HEK293 (cell line): ENCODE measurements around the gene ATP8A1.
A peak's percentile ranks its signal among the peaks of the same experiment; 100 is the strongest.

Experiments used
- CTCF ChIA-PET: fragments of 350-600 bp; formaldehyde crosslinking; extraction: SDS; loops from one replicate; lab custom pipeline; 2021; ENCODE audit warnings: antibody characterized with exemption; lab: Yijun Ruan, JAX
- POLR2A ChIA-PET: fragments of 300-600 bp; formaldehyde crosslinking; extraction: SDS; loops from one replicate; lab custom pipeline; 2020; ENCODE audit warnings: antibody characterized with exemption, inconsistent platforms; lab: Yijun Ruan, JAX
- H3K27ac ChIP-seq: fragments of 200-500 bp; sonication (Bioruptor generic); 2 replicates; pipeline ENCODE4 v1.5.1; 2014; ENCODE audit warnings: low read depth, low read length, control low read depth, inconsistent platforms; ENCODE audit errors: extremely low read depth
- H3K36me3 ChIP-seq, 2 experiments: fragments of 200-500 bp in 1 of 2; sonication (Bioruptor generic) in 1 of 2; 1 replicate in 1 of 2; 2 replicates in 1 of 2; pipeline ENCODE4 v1.5.1; 2014 to 2017; ENCODE audit warnings: inconsistent platforms in 2 of 2, low read length in 2 of 2; ENCODE audit not compliant: control insufficient read depth in 2 of 2, insufficient read depth in 1 of 2
- H3K4me1 ChIP-seq: fragments of 200-500 bp; sonication (Bioruptor generic); 2 replicates; pipeline ENCODE4 v1.5.1; 2014; ENCODE audit warnings: mild to moderate bottlenecking, low read length, inconsistent platforms; ENCODE audit not compliant: control insufficient read depth, insufficient read depth
- H3K4me3 ChIP-seq: 2 replicates; pipeline ENCODE4 v1.5.1; 2011; ENCODE audit warnings: low read depth, mild to moderate bottlenecking, control low read depth, low read length, moderate library complexity
- H3K9me3 ChIP-seq: fragments of 200-500 bp; sonication (Bioruptor generic); 2 replicates; pipeline ENCODE4 v1.5.1; 2014; ENCODE audit warnings: low read depth, low read length, inconsistent platforms; ENCODE audit not compliant: control insufficient read depth, insufficient read depth
- KLF1 ChIP-seq: fragments of 450-650 bp; formaldehyde crosslinking; IDR thresholded peaks from 2 replicates; pipeline ENCODE4 v1.5.1; 2016; ENCODE audit warnings: missing biosample characterization, missing genetic modification characterization
- KLF16 ChIP-seq: fragments of 450-650 bp; formaldehyde crosslinking; IDR thresholded peaks from 2 replicates; pipeline ENCODE4 v1.5.1; 2017; ENCODE audit warnings: missing biosample characterization, missing genetic modification characterization
- KLF7 ChIP-seq: fragments of 450-650 bp; formaldehyde crosslinking; IDR thresholded peaks from 2 replicates; pipeline ENCODE4 v1.5.1; 2016; ENCODE audit warnings: missing biosample characterization, missing genetic modification characterization, borderline replicate concordance
- MEIS1 ChIP-seq: sonication (generic); formaldehyde crosslinking; IDR thresholded peaks from 2 replicates; pipeline ENCODE4 v1.8.1; 2022; ENCODE audit warnings: missing genetic modification reagents, mild to moderate bottlenecking, borderline replicate concordance
- MYNN ChIP-seq: fragments of 450-650 bp; formaldehyde crosslinking; IDR thresholded peaks from 2 replicates; pipeline ENCODE4 v1.5.1; 2016; ENCODE audit warnings: missing biosample characterization, missing genetic modification characterization, borderline replicate concordance
- OVOL3 ChIP-seq: fragments of 450-650 bp; formaldehyde crosslinking; IDR thresholded peaks from 2 replicates; pipeline ENCODE4 v1.5.1; 2016; ENCODE audit warnings: missing biosample characterization, missing genetic modification characterization
- SP2 ChIP-seq: fragments of 450-650 bp; formaldehyde crosslinking; IDR thresholded peaks from 2 replicates; pipeline ENCODE4 v1.5.1; 2016; ENCODE audit warnings: missing biosample characterization, missing genetic modification characterization
- SP3 ChIP-seq: fragments of 450-650 bp; formaldehyde crosslinking; IDR thresholded peaks from 2 replicates; pipeline ENCODE4 v1.5.1; 2016; ENCODE audit warnings: missing biosample characterization, missing genetic modification characterization
- ZBTB7A ChIP-seq: fragments of 450-650 bp; formaldehyde crosslinking; IDR thresholded peaks from 2 replicates; pipeline ENCODE4 v1.5.1; 2016; ENCODE audit warnings: low read depth, missing biosample characterization, missing genetic modification characterization
- ZBTB8A ChIP-seq: fragments of 450-650 bp; formaldehyde crosslinking; IDR thresholded peaks from 2 replicates; pipeline ENCODE4 v1.5.1; 2016; ENCODE audit warnings: missing biosample characterization, missing genetic modification characterization
- ZNF114 ChIP-seq: fragments of 450-650 bp; formaldehyde crosslinking; IDR thresholded peaks from 2 replicates; pipeline ENCODE4 v1.5.0; 2017; ENCODE audit warnings: missing biosample characterization, missing genetic modification characterization
- ZNF214 ChIP-seq: fragments of 450-650 bp; formaldehyde crosslinking; IDR thresholded peaks from 2 replicates; pipeline ENCODE4 v1.5.1; 2017; ENCODE audit warnings: missing biosample characterization, mild to moderate bottlenecking, missing genetic modification characterization, borderline replicate concordance
- ZNF341 ChIP-seq: fragments of 450-650 bp; formaldehyde crosslinking; IDR thresholded peaks from 2 replicates; pipeline ENCODE4; 2016; ENCODE audit warnings: low read depth, missing biosample characterization, missing genetic modification characterization
- ZNF37A ChIP-seq: fragments of 450-650 bp; IDR thresholded peaks from 2 replicates; pipeline ENCODE4 v1.5.1; 2018; ENCODE audit warnings: missing biosample characterization, missing genetic modification characterization
- ZNF394 ChIP-seq: fragments of 450-650 bp; formaldehyde crosslinking; IDR thresholded peaks from 2 replicates; pipeline ENCODE4 v1.5.1; 2016; ENCODE audit warnings: missing biosample characterization, missing genetic modification characterization, mild to moderate bottlenecking, moderate library complexity, borderline replicate concordance
- ZNF626 ChIP-seq: fragments of 450-650 bp; sonication (Bioruptor Pico); formaldehyde crosslinking; IDR thresholded peaks from 2 replicates; pipeline ENCODE4 v1.5.1; 2018; ENCODE audit warnings: missing biosample characterization, missing genetic modification characterization, inconsistent platforms
- ZNF677 ChIP-seq: fragments of 450-650 bp; IDR thresholded peaks from 2 replicates; pipeline ENCODE4 v1.5.0; 2018; ENCODE audit warnings: missing biosample characterization, mild to moderate bottlenecking, missing genetic modification characterization, moderate library complexity
- ZNF791 ChIP-seq: fragments of 450-650 bp; formaldehyde crosslinking; IDR thresholded peaks from 2 replicates; pipeline ENCODE4 v1.5.1; 2016; ENCODE audit warnings: missing biosample characterization, missing genetic modification characterization
- ZNF830 ChIP-seq: fragments of 450-650 bp; IDR thresholded peaks from 2 replicates; pipeline ENCODE4 v1.5.0; 2018; ENCODE audit warnings: missing biosample characterization, missing genetic modification characterization, low read depth, mild to moderate bottlenecking, moderate library complexity
- ZSCAN23 ChIP-seq: fragments of 450-650 bp; formaldehyde crosslinking; IDR thresholded peaks from 2 replicates; pipeline ENCODE4 v1.5.1; 2016; ENCODE audit warnings: missing biosample characterization, missing genetic modification characterization
- TF ChIP-seq, protein P1 (sequence below): fragments of 450-650 bp; formaldehyde crosslinking; IDR thresholded peaks from 2 replicates; pipeline ENCODE4 v1.5.1; 2017; ENCODE audit warnings: missing biosample characterization, missing genetic modification characterization
- TF ChIP-seq, protein P2 (sequence below): fragments of 450-650 bp; formaldehyde crosslinking; IDR thresholded peaks from 2 replicates; pipeline ENCODE4 v1.5.1; 2016; ENCODE audit warnings: missing biosample characterization, missing genetic modification characterization
- TF ChIP-seq, protein P3 (sequence below): fragments of 450-650 bp; formaldehyde crosslinking; optimal IDR thresholded peaks from 2 replicates; pipeline ENCODE3; 2016; ENCODE audit warnings: missing biosample characterization, mild to moderate bottlenecking, missing genetic modification characterization

Gene ATP8A1

DNA sequence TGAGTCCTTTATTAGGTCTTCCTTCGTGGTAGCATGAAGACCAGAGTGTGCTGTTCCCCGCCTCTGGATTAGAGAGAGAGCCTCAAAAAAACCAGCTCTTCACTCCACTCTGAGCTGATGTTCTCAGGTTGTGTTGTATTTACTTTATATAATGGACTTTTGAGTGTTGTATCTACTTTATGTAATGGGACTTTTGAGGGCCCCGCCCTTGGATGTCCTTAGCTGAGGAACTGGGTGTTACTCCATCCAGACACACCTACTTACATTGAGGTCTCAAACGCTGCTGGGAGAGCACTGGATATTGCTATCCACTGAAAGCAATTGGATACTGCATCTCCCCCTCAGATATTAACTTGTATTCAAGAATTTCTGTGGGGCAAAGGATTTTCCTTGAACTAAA, 28.2 kb downstream of the ATP8A1 start:
- Histone ChIP-seq H3K4me1 (no peaks in the 10 kb centered on the region; the same call in 1 of the 2 replicates), H3K27ac (no peak overlapping the region), H3K36me3 (no peaks in the 10 kb centered on the region)
- TF ChIP-seq KLF1 (tag by site-specific recombination) = peak; percentile 75
- TF ChIP-seq KLF16 = no peak
- TF ChIP-seq, all 188 proteins: peak for 1
- ChIA-PET CTCF (no interaction called here), POLR2A (no interaction called here)
- no peaks in the 10 kb centered on the region for H3K9me3 ChIP-seq
- no peak overlapping the region for H3K4me3 ChIP-seq

DNA sequence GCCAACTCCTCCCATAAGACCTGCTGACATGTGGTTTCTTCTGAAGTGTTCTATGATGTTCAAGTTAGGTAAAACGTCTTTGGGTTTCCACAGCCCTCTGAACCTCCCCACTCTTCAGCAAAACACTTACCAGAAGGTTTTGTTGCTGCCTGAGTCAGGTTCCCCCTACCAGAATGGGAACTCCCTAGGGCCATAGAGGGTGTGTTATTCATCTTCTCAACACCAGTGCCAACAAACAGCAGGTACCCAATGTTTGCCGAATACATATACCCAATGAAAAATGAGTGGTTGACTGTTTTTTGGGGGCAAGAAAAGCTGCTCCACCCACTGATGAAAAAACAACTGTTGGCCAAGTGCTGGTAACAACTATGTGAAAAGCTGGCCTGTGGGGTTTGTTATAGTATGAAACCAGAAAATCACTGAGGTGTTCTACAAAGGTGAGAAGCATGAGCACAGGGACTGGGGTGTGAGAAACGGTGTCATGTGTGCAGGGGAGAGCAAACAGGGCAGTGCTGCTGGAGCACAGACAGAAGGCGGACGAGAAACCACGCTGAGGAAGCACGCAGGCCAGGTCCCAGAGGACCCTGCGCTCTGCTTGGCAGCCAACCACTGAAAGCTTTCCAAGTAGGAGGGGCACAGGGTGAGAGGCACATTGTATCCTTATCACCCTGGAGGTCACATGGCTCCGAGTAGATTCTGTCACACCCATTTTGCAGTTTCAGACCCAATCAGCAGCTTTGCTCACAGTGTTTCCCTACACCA, 28.8 kb downstream of the ATP8A1 start:
- TF ChIP-seq SP2 (0 out of 2 replicates have a peak, but pooled peaks have one; percentile 18), ZNF626 (tag by site-specific recombination) (no peak), ZSCAN23 (no peak), ZNF791 (tag by site-specific recombination) (no peak)
- TF ChIP-seq, protein P1, sequence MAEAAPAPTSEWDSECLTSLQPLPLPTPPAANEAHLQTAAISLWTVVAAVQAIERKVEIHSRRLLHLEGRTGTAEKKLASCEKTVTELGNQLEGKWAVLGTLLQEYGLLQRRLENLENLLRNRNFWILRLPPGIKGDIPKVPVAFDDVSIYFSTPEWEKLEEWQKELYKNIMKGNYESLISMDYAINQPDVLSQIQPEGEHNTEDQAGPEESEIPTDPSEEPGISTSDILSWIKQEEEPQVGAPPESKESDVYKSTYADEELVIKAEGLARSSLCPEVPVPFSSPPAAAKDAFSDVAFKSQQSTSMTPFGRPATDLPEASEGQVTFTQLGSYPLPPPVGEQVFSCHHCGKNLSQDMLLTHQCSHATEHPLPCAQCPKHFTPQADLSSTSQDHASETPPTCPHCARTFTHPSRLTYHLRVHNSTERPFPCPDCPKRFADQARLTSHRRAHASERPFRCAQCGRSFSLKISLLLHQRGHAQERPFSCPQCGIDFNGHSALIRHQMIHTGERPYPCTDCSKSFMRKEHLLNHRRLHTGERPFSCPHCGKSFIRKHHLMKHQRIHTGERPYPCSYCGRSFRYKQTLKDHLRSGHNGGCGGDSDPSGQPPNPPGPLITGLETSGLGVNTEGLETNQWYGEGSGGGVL (tag by site-specific recombination) = no peak
- Histone ChIP-seq H3K36me3 (no peaks in the 10 kb centered on the region), H3K9me3 (no peaks in the 10 kb centered on the region), H3K4me1 (no peaks in the 10 kb centered on the region; the same call in 1 of the 2 replicates), H3K27ac (no peak overlapping the region), H3K4me3 (no peak overlapping the region)
- CTCF ChIA-PET = no interaction called here
- POLR2A ChIA-PET = no interaction called here

DNA sequence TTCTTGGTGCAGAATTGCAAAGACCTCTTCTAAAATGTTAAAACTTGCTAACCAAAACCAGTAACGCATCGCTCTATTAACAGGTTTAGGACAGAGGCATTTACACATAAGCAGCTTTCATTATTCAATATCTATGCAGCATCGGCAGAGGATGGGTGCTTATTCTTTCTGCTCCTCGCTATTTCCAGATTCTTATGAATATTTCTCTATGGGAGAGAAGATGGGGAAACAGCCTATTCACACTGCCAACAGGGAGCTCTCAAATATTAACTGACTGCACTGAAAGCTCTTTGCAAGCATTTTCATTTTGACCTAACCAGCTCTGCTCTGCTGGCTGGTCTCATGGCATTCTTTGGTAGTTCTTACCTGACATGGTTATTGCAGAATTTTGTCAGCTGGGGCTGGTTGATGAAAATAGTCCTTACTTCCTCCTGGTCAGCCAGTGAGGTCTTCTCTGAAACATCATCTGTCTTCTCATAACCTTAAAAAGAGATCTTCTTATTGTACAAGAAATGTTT, 30.2 kb downstream of the ATP8A1 start:
- Histone ChIP-seq H3K36me3 (no peaks in the 10 kb centered on the region), H3K9me3 (no peaks in the 10 kb centered on the region), H3K4me3 (no peak overlapping the region), H3K4me1 (no peaks in the 10 kb centered on the region; the same call in 1 of the 2 replicates), H3K27ac (no peak overlapping the region)
- no peak for TF ChIP-seq ZNF114 (tag by site-specific recombination)
- no peak for TF ChIP-seq MEIS1 (CRISPR knock-in tag)
- no peak for TF ChIP-seq KLF7 (tag by site-specific recombination)
- no peak for TF ChIP-seq ZBTB7A
- TF ChIP-seq OVOL3 (tag by site-specific recombination) = no peak
- TF ChIP-seq ZNF830 (tag by site-specific recombination) = no peak
- no peak for TF ChIP-seq SP3 (tag by site-specific recombination)
- TF ChIP-seq ZBTB8A = no peak
- TF ChIP-seq, protein P2, sequence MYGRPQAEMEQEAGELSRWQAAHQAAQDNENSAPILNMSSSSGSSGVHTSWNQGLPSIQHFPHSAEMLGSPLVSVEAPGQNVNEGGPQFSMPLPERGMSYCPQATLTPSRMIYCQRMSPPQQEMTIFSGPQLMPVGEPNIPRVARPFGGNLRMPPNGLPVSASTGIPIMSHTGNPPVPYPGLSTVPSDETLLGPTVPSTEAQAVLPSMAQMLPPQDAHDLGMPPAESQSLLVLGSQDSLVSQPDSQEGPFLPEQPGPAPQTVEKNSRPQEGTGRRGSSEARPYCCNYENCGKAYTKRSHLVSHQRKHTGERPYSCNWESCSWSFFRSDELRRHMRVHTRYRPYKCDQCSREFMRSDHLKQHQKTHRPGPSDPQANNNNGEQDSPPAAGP = no peak
- TF ChIP-seq ZNF37A (tag by site-specific recombination) = no peak
- TF ChIP-seq ZNF394 (tag by site-specific recombination) = no peak
- TF ChIP-seq ZNF214 (tag by site-specific recombination) = no peak
- TF ChIP-seq ZNF677 (tag by site-specific recombination) = no peak
- no peak for TF ChIP-seq ZNF626 (tag by site-specific recombination)
- TF ChIP-seq MYNN = no peak
- TF ChIP-seq, protein P3, sequence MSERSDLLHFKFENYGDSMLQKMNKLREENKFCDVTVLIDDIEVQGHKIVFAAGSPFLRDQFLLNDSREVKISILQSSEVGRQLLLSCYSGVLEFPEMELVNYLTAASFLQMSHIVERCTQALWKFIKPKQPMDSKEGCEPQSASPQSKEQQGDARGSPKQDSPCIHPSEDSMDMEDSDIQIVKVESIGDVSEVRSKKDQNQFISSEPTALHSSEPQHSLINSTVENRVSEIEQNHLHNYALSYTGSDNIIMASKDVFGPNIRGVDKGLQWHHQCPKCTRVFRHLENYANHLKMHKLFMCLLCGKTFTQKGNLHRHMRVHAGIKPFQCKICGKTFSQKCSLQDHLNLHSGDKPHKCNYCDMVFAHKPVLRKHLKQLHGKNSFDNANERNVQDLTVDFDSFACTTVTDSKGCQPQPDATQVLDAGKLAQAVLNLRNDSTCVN (tag by site-specific recombination) = no peak
- TF ChIP-seq ZNF341 (tag by site-specific recombination) = no peak
- ChIA-PET POLR2A (no interaction called here), CTCF (no interaction called here)
